HAP-1 (cell line): ENCODE measurements around the gene CCDC195.

ENCODE experiments used
- DNase-seq, 2 experiments: peaks; one replicate each; pipeline ENCODE4 v3.0.0-alpha.2; 2016 to 2020; ENCODE audit warnings: low spot score in 2 of 2
- H3K27me3 ChIP-seq: fragments of 250-450 bp; sonication (Bioruptor Pico); 2 replicates; pipeline ENCODE4 v1.5.1; 2020; ENCODE audit warnings: low read depth, mild to moderate bottlenecking, moderate library complexity
- H3K36me3 ChIP-seq: fragments of 250-450 bp; sonication (Bioruptor Pico); replicated peaks from 2 replicates; pipeline ENCODE4 v1.5.1; 2020; ENCODE audit warnings: mild to moderate bottlenecking
- H3K4me1 ChIP-seq: fragments of 250-450 bp; sonication (Bioruptor Pico); 2 replicates; pipeline ENCODE4 v1.5.1; 2020; ENCODE audit warnings: mild to moderate bottlenecking
- H3K4me3 ChIP-seq: fragments of 250-450 bp; sonication (Bioruptor Pico); 2 replicates; pipeline ENCODE4 v1.5.1; 2020; ENCODE audit warnings: mild to moderate bottlenecking, moderate library complexity
- H3K9me3 ChIP-seq: fragments of 250-450 bp; sonication (Bioruptor Pico); 2 replicates; pipeline ENCODE4 v1.5.1; 2020; ENCODE audit warnings: mild to moderate bottlenecking, moderate library complexity
- in situ Hi-C: fragments of 300-500 bp; cut with MboI; formaldehyde crosslinking; loops from 3 replicates; pipeline ENCODE4 v1.14.3; 2020; ENCODE audit warnings: low sequenced_read_pairs, inconsistent platforms, mixed read lengths

CCDC195 gene

GRCh38 chr2:224722770-224723169, 6.6 kb upstream of the CCDC195 start:
- H3K36me3 ChIP-seq: no peaks in the 10 kb centered on the region
- H3K9me3 ChIP-seq: no peaks in the 10 kb centered on the region
- H3K27me3 ChIP-seq: no peaks in the 10 kb centered on the region
- in situ Hi-C loops: no loop called here
- H3K4me1 ChIP-seq: no peaks in the 10 kb centered on the region
- DNase-seq: no peak
- no peak overlapping the region for H3K4me3 ChIP-seq

GRCh38 chr2:224722250-224722649, 6.1 kb upstream of the CCDC195 start:
- DNase-seq: no peak
- Histone ChIP-seq H3K9me3 (no peaks in the 10 kb centered on the region), H3K4me1 (no peaks in the 10 kb centered on the region), H3K4me3 (no peak overlapping the region), H3K36me3 (no peaks in the 10 kb centered on the region), H3K27me3 (no peaks in the 10 kb centered on the region)
- in situ Hi-C loops: no loop called here

GRCh38 chr2:224716921-224717320, 756 bp upstream of the CCDC195 start:
- no peak overlapping the region for H3K4me3 ChIP-seq
- no peak for DNase-seq
- no peaks in the 10 kb centered on the region for H3K4me1 ChIP-seq
- H3K27me3 ChIP-seq: no peaks in the 10 kb centered on the region
- no peaks in the 10 kb centered on the region for H3K36me3 ChIP-seq
- no peaks in the 10 kb centered on the region for H3K9me3 ChIP-seq
- in situ Hi-C loops: no loop called here

GRCh38 chr2:224711859-224712665, 4.1 kb downstream of the CCDC195 start:
- no peaks in the 10 kb centered on the region for H3K27me3 ChIP-seq
- no peaks in the 10 kb centered on the region for H3K4me1 ChIP-seq
- no peak overlapping the region for H3K4me3 ChIP-seq
- H3K9me3 ChIP-seq: no peaks in the 10 kb centered on the region
- H3K36me3 ChIP-seq: no peaks in the 10 kb centered on the region
- DNase-seq: no peak
- in situ Hi-C loops: no loop called here

GRCh38 chr2:224711381-224711780, 4.8 kb downstream of the CCDC195 start:
- Histone ChIP-seq H3K36me3 (no peaks in the 10 kb centered on the region), H3K9me3 (no peaks in the 10 kb centered on the region), H3K27me3 (no peaks in the 10 kb centered on the region), H3K4me1 (no peaks in the 10 kb centered on the region), H3K4me3 (no peak overlapping the region)
- in situ Hi-C loops: no loop called here
- no peak for DNase-seq

DNA sequence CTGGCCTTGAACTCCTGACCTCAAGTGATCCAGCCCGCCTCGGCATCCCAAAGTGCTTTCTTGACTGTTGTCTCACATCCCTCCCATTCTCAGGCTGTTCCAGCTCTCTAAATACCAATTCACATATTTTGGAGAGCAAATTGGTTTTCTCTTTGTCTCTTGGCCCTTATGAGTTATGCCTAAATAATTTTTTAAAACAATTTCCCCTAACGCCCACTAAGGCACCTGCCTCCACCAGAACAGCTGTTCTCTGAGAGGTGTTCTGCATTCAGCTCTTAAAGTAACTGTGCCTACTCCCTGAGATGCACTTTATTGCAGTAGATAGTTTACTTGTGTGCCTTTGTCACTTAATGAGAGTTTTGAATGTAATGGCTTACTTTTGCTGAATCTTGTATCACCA, 6.9 kb downstream of the CCDC195 start:
- DNase-seq: no peak
- no peaks in the 10 kb centered on the region for H3K36me3 ChIP-seq
- H3K9me3 ChIP-seq: no peaks in the 10 kb centered on the region
- in situ Hi-C loops: no loop called here
- no peak overlapping the region for H3K4me3 ChIP-seq
- H3K27me3 ChIP-seq: no peaks in the 10 kb centered on the region
- no peaks in the 10 kb centered on the region for H3K4me1 ChIP-seq

GRCh38 chr2:224694502-224694901, 21.7 kb downstream of the CCDC195 start:
- no peak for DNase-seq
- no peak overlapping the region for H3K4me3 ChIP-seq
- H3K4me1 ChIP-seq: peaks cover 5% of the 10 kb centered on the region; the same call in 1 of the 2 replicates
- in situ Hi-C loops: no loop called here
- H3K36me3 ChIP-seq: no peaks in the 10 kb centered on the region
- H3K27me3 ChIP-seq: no peaks in the 10 kb centered on the region
- H3K9me3 ChIP-seq: no peaks in the 10 kb centered on the region

DNA sequence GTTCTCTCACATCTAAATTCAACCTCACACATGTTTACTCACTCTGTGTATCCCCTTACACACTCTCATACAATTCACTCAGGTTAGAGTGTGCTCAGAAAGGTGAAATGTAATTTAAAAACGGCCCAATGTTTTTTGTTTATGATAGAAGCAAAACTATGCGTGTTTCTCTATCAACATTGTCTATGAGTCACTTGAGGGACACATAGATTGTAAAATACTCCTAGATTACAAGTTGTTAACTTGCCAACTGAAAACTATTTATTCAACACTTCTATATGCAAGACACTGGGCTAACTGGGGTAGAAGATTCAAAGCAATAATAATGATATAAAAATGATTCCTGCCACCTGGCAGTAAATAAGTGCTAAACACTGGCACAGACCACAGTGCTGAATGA, 24.6 kb downstream of the CCDC195 start:
- Histone ChIP-seq H3K4me1 (peaks cover 5% of the 10 kb centered on the region; the same call in 1 of the 2 replicates), H3K9me3 (no peaks in the 10 kb centered on the region), H3K36me3 (no peaks in the 10 kb centered on the region), H3K4me3 (no peak overlapping the region), H3K27me3 (no peaks in the 10 kb centered on the region)
- no peak for DNase-seq
- in situ Hi-C loops: no loop called here

DNA sequence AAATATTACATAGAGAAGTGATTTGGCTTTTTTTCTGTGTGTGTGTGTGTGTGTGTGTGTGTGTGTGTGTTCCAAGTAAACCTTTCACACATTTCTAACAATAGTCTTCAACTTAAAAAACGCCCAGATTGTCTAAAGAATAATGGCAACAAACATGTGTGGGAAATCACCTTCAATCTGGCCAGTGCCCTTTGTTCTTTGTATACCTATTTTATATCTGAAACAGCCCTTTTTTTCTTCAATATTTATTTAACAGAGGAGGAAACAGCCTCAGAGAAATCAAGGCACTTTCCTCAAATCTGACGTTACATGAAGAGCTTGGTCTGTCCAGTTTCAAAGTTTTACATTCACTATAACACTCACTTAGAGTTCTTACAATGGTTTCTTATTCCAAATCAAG, 25.3 kb downstream of the CCDC195 start:
- no peaks in the 10 kb centered on the region for H3K36me3 ChIP-seq
- peaks cover 5% of the 10 kb centered on the region; the same call in 1 of the 2 replicates for H3K4me1 ChIP-seq
- no peak for DNase-seq
- H3K27me3 ChIP-seq: no peaks in the 10 kb centered on the region
- in situ Hi-C loops: no loop called here
- H3K9me3 ChIP-seq: no peaks in the 10 kb centered on the region
- no peak overlapping the region for H3K4me3 ChIP-seq

DNA sequence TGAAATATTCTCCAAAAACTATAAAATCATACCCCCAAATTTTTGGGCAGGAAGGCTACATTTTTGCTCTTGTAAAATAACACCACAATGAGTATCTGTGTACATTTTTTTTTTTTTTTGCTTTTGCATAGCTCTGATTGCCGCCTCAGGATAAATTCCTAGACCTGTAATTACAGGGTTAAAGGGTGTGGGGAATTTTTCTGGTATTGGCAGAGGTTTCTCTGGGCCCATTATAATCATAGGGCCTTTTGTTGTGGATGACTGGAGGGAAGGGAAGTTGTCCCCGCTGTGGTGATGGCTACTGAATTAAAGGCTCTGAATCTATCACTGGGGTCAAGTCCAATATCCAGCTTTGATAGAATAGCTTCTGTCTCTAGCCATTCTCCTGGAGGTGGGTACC, 26.6 kb downstream of the CCDC195 start:
- no peaks in the 10 kb centered on the region for H3K9me3 ChIP-seq
- H3K4me3 ChIP-seq: no peak overlapping the region
- H3K4me1 ChIP-seq: peaks cover 5% of the 10 kb centered on the region; the same call in 1 of the 2 replicates
- in situ Hi-C loops: no loop called here
- DNase-seq: peak; percentile 28 to 44
- no peaks in the 10 kb centered on the region for H3K36me3 ChIP-seq
- no peaks in the 10 kb centered on the region for H3K27me3 ChIP-seq

DNA sequence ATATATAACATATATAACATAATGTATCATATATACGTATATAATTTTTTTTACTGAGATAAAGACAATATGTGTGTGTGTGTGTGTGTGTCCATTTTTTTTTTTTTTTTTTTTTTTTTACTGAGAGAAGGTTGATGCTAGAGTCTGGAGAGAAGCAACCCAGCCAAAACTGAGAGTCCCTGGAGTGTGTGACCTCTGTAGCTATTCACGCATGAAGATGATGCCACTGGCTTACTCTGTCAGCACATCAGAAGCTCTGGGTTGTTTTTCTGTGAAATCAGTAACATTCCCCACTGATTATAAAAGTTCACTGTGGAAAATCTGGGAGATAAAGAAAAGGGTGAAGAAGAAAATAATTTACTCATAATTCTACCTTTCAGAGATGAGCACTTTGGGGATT, 27.2 kb downstream of the CCDC195 start:
- no peak for DNase-seq
- Histone ChIP-seq H3K4me1 (peaks cover 5% of the 10 kb centered on the region; the same call in 1 of the 2 replicates), H3K9me3 (no peaks in the 10 kb centered on the region), H3K4me3 (no peak overlapping the region), H3K36me3 (no peaks in the 10 kb centered on the region), H3K27me3 (no peaks in the 10 kb centered on the region)
- in situ Hi-C loops: no loop called here

DNA sequence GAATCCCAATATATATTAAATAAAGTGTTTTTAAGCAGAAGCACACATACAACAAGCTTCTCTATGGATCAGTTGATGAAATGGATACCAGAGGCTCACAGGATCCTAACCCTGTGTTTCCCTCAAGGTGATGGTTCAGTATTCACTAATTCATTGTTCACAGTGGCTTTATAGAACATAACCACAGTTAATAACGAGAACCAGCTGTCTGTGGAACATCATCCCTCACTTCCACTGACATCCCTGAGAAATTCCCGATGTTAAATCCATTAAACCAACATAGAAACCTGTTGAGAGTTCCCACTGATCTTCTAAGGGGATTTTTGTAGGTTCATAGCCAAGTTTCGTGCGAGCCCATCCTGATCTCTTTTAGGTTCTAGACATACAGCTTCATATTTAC, 29.0 kb downstream of the CCDC195 start:
- DNase-seq: no peak
- Histone ChIP-seq H3K4me3 (no peak overlapping the region), H3K36me3 (no peaks in the 10 kb centered on the region), H3K4me1 (peaks cover 5% of the 10 kb centered on the region; the same call in 1 of the 2 replicates), H3K9me3 (no peaks in the 10 kb centered on the region), H3K27me3 (no peaks in the 10 kb centered on the region)
- in situ Hi-C loops: no loop called here

GRCh38 chr2:224685121-224685520, 31.0 kb downstream of the CCDC195 start:
- H3K4me1 ChIP-seq: peaks cover 4% of the 10 kb centered on the region; the same call in 1 of the 2 replicates
- no peaks in the 10 kb centered on the region for H3K36me3 ChIP-seq
- in situ Hi-C loops: no loop called here
- no peaks in the 10 kb centered on the region for H3K27me3 ChIP-seq
- DNase-seq: no peak
- no peaks in the 10 kb centered on the region for H3K9me3 ChIP-seq
- H3K4me3 ChIP-seq: no peak overlapping the region

- Histone ChIP-seq H3K4me1 (no peaks in the 10 kb centered on the region), H3K4me3 (no peak overlapping the region), H3K9me3 (no peaks in the 10 kb centered on the region), H3K27me3 (no peaks in the 10 kb centered on the region), H3K36me3 (no peaks in the 10 kb centered on the region)
- no peak for DNase-seq
- in situ Hi-C loops: no loop called here
These were observed 34.0 kb downstream of the CCDC195 start for GRCh38 chr2:224682134-224682533.
